K562 (cell line): ENCODE data around the gene CFAP251. TPM values are rescaled to one million over a fixed set of nuclear protein-coding genes. Genes with fewer than 3 reads are reported as not detected.
A peak's percentile ranks its signal among the peaks of the same experiment; 100 is the strongest.

Experiments used
- ARID3A ChIP-seq: IDR thresholded peaks from 2 replicates; pipeline ENCODE4 v1.6.1; 2012; ENCODE audit warnings: low read depth, low read length, improper control_type of control experiment, borderline replicate concordance
- CSDE1 ChIP-seq, 2 experiments: fragments of 450-650 bp; IDR thresholded peaks; 2 replicates each; pipeline ENCODE4 v1.6.1; 2016; ENCODE audit warnings: mild to moderate bottlenecking in 1 of 2
- DDX20 ChIP-seq: fragments of 450-650 bp; IDR thresholded peaks from 2 replicates; pipeline ENCODE4 v1.6.1; 2016; ENCODE audit warnings: missing genetic modification characterization, low read depth, mild to moderate bottlenecking, missing compliant biosample characterization, moderate library complexity
- FOXA3 ChIP-seq, 2 experiments: fragments of 450-650 bp in 1 of 2; sonication (generic) in 1 of 2; formaldehyde crosslinking; IDR thresholded peaks in 1 of 2; conservative IDR thresholded peaks in 1 of 2; 2 replicates each; pipeline versions ENCODE4 v1.4.0 to v1.8.0; 2020 to 2022; ENCODE audit warnings: mild to moderate bottlenecking in 2 of 2, missing genetic modification reagents in 1 of 2
- HOMEZ ChIP-seq: fragments of 250-450 bp; sonication (Bioruptor Pico); IDR thresholded peaks from 2 replicates; pipeline ENCODE4 v1.4.0; 2020; ENCODE audit warnings: mild to moderate bottlenecking, moderate library complexity
- KHSRP ChIP-seq: fragments of 450-650 bp; IDR thresholded peaks from 2 replicates; pipeline ENCODE4 v1.6.1; 2017
- MIER1 ChIP-seq: fragments of 450-650 bp; IDR thresholded peaks from 2 replicates; pipeline ENCODE4 v1.6.1; 2016; ENCODE audit warnings: antibody characterized with exemption, mild to moderate bottlenecking, low read depth
- NR2C1 ChIP-seq, 2 experiments: fragments of 450-650 bp; IDR thresholded peaks; 2 replicates each; pipeline ENCODE4 v1.6.1; 2017; ENCODE audit warnings: mild to moderate bottlenecking in 2 of 2, antibody characterized with exemption in 1 of 2, inconsistent platforms in 1 of 2, missing compliant biosample characterization in 1 of 2, missing genetic modification characterization in 1 of 2
- RBM25 ChIP-seq: fragments of 200-400 bp; formaldehyde crosslinking; IDR thresholded peaks from 2 replicates; pipeline ENCODE4 v1.6.1; 2018; ENCODE audit warnings: low read length, low read depth, moderate library complexity; ENCODE audit not compliant: severe bottlenecking
- RNF219 ChIP-seq: fragments of 250-450 bp; sonication (Bioruptor Pico); IDR thresholded peaks from 2 replicates; pipeline ENCODE4 v1.5.0; 2022; ENCODE audit warnings: mild to moderate bottlenecking
- SNAPC5 ChIP-seq: fragments of 250-450 bp; sonication (Bioruptor Pico); IDR thresholded peaks from 2 replicates; pipeline ENCODE4 v1.8.0; 2021; ENCODE audit warnings: moderate library complexity, mild to moderate bottlenecking, inconsistent platforms
- SRSF1 ChIP-seq: fragments of 200-400 bp; formaldehyde crosslinking; IDR thresholded peaks from 2 replicates; pipeline ENCODE4 v1.6.1; 2017; ENCODE audit warnings: mild to moderate bottlenecking, low read depth, low read length, moderate library complexity
- TFAP4 ChIP-seq: sonication (generic); formaldehyde crosslinking; IDR thresholded peaks from 2 replicates; pipeline ENCODE4 v1.8.0; 2022; ENCODE audit warnings: missing genetic modification reagents, mild to moderate bottlenecking, moderate library complexity, borderline replicate concordance
- ZBTB33 ChIP-seq: sonication (generic); formaldehyde crosslinking; IDR thresholded peaks from 2 replicates; pipeline ENCODE4 v1.8.1; 2023; ENCODE audit warnings: mild to moderate bottlenecking, missing genetic modification reagents
- ZC3H4 ChIP-seq: sonication (generic); formaldehyde crosslinking; IDR thresholded peaks from 2 replicates; pipeline ENCODE4 v1.9.0; 2021; ENCODE audit warnings: missing genetic modification reagents, borderline replicate concordance
- ZNF277 ChIP-seq: fragments of 250-450 bp; sonication (Bioruptor Pico); IDR thresholded peaks from 2 replicates; pipeline ENCODE4 v1.8.0; 2022; ENCODE audit warnings: inconsistent platforms, mild to moderate bottlenecking, moderate library complexity, borderline replicate concordance
- polyA plus RNA-seq, 8 experiments: library from polyadenylated mRNA; depleted of rRNA in 4 of 8; stranded (reverse) in 5 of 8; unstranded in 3 of 8; fragments of >200 nt; fragmentation: Nextera tagmentation in 2 of 8; fragmentation: Illumina TruSeq in 1 of 8; extraction: Ambion mirVana in 2 of 8; extraction: Trizol in 1 of 8; gene quantifications; 2 replicates each; pipeline versions ENCODE4 v1.2.1 to v1.2.3, GENCODE V29; 2011 to 2014; ENCODE audit warnings: inconsistent platforms in 1 of 8, missing spikeins in 1 of 8
- total RNA-seq, 7 experiments: library from RNA; depleted of rRNA in 6 of 7; stranded (reverse); fragments of >200 nt in 6 of 7; fragmentation: Illumina TruSeq in 2 of 7; extraction: Trizol in 2 of 7; gene quantifications; 2 replicates each; pipeline versions ENCODE4 v1.2.1 to v1.2.3, GENCODE V29; 2011 to 2021; ENCODE audit warnings: low replicate concordance in 1 of 7

The CFAP251 gene
- total and polyA plus RNA-seq, 9 of the 15 experiments (the other 6 are each of a cell fraction or from before 2014, with no cell fraction given), result 16.6 to 31.0 (median 19.1) TPM

- TF ChIP-seq TFAP4 (CRISPR knock-in tag) (peak; percentile 91), ZNF277 (CRISPR knock-in tag) (no peak), RNF219 (CRISPR knock-in tag) (no peak), NR2C1 (IDR thresholded peaks at IDR 0.05) (no peak), NR2C1 (tag; IDR thresholded peaks at IDR 0.05) (no peak), SRSF1 (no peak), HOMEZ (no peak), DDX20 (no peak), ZBTB33 (no peak), MIER1 (no peak), FOXA3 (CRISPR knock-in tag; conservative IDR thresholded peaks at IDR 0.05 in 1 of 2, IDR thresholded peaks at IDR 0.05 in 1 of 2) (no peak), SNAPC5 (CRISPR knock-in tag) (no peak), RBM25 (no peak), KHSRP (no peak), ZC3H4 (no peak), CSDE1 (IDR thresholded peaks at IDR 0.05) (no peak), ARID3A (no peak)
Measured at GRCh38 chr12:122023339-122024131, 105.1 kb downstream of the CFAP251 start (continued).
